WTC11 (cell line): ENCODE results near the gene LRP1. TPM values are rescaled to one million over a fixed set of nuclear protein-coding genes. Genes with fewer than 3 reads are reported as not detected.

Source experiments
- ATAC-seq: fragments of 200-7000 bp; cut with Tn5 transposase; 2 replicates; pipeline ENCODE4 v1.10.0; 2021; ENCODE audit warnings: mild to moderate bottlenecking, moderate library complexity
- CTCF ChIA-PET: fragments of 300-600 bp; sonication (Branson Sonifier 250); formaldehyde crosslinking; loops from one replicate; lab custom pipeline; 2021; ENCODE audit warnings: antibody characterized with exemption; lab: Charles Lee
- POLR2A ChIA-PET: fragments of 350-600 bp; sonication (Branson Sonifier 250); formaldehyde crosslinking; loops from one replicate; lab custom pipeline; 2021; ENCODE audit warnings: antibody characterized with exemption; lab: Charles Lee
- DNase-seq: peaks from one replicate; pipeline ENCODE4 v3.0.0; 2021; ENCODE audit warnings: low spot score
- H3K27ac Mint-ChIP-seq: 2 replicates; pipeline ENCODE4 v1.8.0; 2021; ENCODE audit warnings: mixed read lengths
- H3K27me3 Mint-ChIP-seq: 2 replicates; pipeline ENCODE4 v1.8.0; 2021; ENCODE audit warnings: low read depth, mild to moderate bottlenecking, moderate library complexity, mixed read lengths
- H3K36me3 Mint-ChIP-seq: 2 replicates; pipeline ENCODE4 v1.8.0; 2021; ENCODE audit warnings: mixed read lengths
- H3K4me1 Mint-ChIP-seq: 2 replicates; pipeline ENCODE4 v1.8.0; 2022; ENCODE audit warnings: mixed read lengths
- H3K4me3 Mint-ChIP-seq: 2 replicates; pipeline ENCODE4 v1.8.0; 2021; ENCODE audit warnings: mild to moderate bottlenecking, moderate library complexity, mixed read lengths
- H3K9me3 Mint-ChIP-seq: 2 replicates; pipeline ENCODE4 v1.8.0; 2021; ENCODE audit warnings: mixed read lengths
- AFF4 ChIP-seq: sonication (generic); formaldehyde crosslinking; IDR thresholded peaks from 2 replicates; pipeline ENCODE4 v1.8.1; 2023; ENCODE audit warnings: mild to moderate bottlenecking, missing genetic modification reagents, borderline replicate concordance
- ARID4B ChIP-seq: sonication (generic); formaldehyde crosslinking; IDR thresholded peaks from 2 replicates; pipeline ENCODE4 v1.8.0; 2023; ENCODE audit warnings: missing genetic modification reagents, mild to moderate bottlenecking, borderline replicate concordance
- CREM ChIP-seq: sonication (generic); formaldehyde crosslinking; IDR thresholded peaks from 2 replicates; pipeline ENCODE4 v1.8.1; 2022; ENCODE audit warnings: mild to moderate bottlenecking, missing genetic modification reagents, moderate library complexity
- FOXJ3 ChIP-seq: sonication (generic); formaldehyde crosslinking; IDR thresholded peaks from 2 replicates; pipeline ENCODE4 v1.9.0; 2021; ENCODE audit warnings: missing genetic modification reagents, mild to moderate bottlenecking, borderline replicate concordance
- FOXK1 ChIP-seq: sonication (generic); formaldehyde crosslinking; IDR thresholded peaks from 2 replicates; pipeline ENCODE4 v1.8.0; 2022; ENCODE audit warnings: mild to moderate bottlenecking, moderate library complexity, missing genetic modification reagents
- FOXP4 ChIP-seq: sonication (generic); formaldehyde crosslinking; IDR thresholded peaks from 2 replicates; pipeline ENCODE4 v1.8.0; 2022; ENCODE audit warnings: mild to moderate bottlenecking, missing genetic modification reagents
- GTF2I ChIP-seq: fragments of 250-450 bp; sonication (Bioruptor Pico); conservative IDR thresholded peaks from 2 replicates; pipeline ENCODE4 v1.4.0; 2021; ENCODE audit warnings: mild to moderate bottlenecking
- HMGXB4 ChIP-seq: sonication (generic); formaldehyde crosslinking; IDR thresholded peaks from 2 replicates; pipeline ENCODE4 v1.8.1; 2023; ENCODE audit warnings: mild to moderate bottlenecking, moderate library complexity, missing genetic modification reagents
- IRF1 ChIP-seq: sonication (generic); formaldehyde crosslinking; IDR thresholded peaks from 2 replicates; pipeline ENCODE4 v1.8.0; 2023; ENCODE audit warnings: missing genetic modification reagents
- NR2C2 ChIP-seq: sonication (generic); formaldehyde crosslinking; IDR thresholded peaks from 2 replicates; pipeline ENCODE4 v1.8.0; 2022; ENCODE audit warnings: mild to moderate bottlenecking, missing genetic modification reagents
- NR3C1 ChIP-seq: sonication (generic); formaldehyde crosslinking; conservative IDR thresholded peaks from 2 replicates; pipeline ENCODE4 v1.8.1; 2023; ENCODE audit warnings: low read depth, mild to moderate bottlenecking, missing genetic modification reagents
- OVOL2 ChIP-seq: fragments of 250-450 bp; sonication (Bioruptor Pico); IDR thresholded peaks from 2 replicates; pipeline ENCODE4 v1.9.0; 2021; ENCODE audit warnings: mild to moderate bottlenecking, borderline replicate concordance
- PRRX2 ChIP-seq: fragments of 250-450 bp; sonication (Bioruptor Pico); IDR thresholded peaks from 2 replicates; pipeline ENCODE4 v1.8.0; 2021; ENCODE audit warnings: mild to moderate bottlenecking
- RELA ChIP-seq: sonication (generic); formaldehyde crosslinking; IDR thresholded peaks from 2 replicates; pipeline ENCODE4 v1.8.1; 2022; ENCODE audit warnings: missing genetic modification reagents, mild to moderate bottlenecking, borderline replicate concordance
- TEAD1 ChIP-seq: sonication (generic); formaldehyde crosslinking; IDR thresholded peaks from 2 replicates; pipeline ENCODE4 v1.8.0; 2022; ENCODE audit warnings: mild to moderate bottlenecking, missing genetic modification reagents
- ZBTB21 ChIP-seq: sonication (generic); formaldehyde crosslinking; IDR thresholded peaks from 2 replicates; pipeline ENCODE4 v1.8.1; 2023; ENCODE audit warnings: mild to moderate bottlenecking, missing genetic modification reagents, borderline replicate concordance
- ZNF121 ChIP-seq: sonication (generic); formaldehyde crosslinking; IDR thresholded peaks from 2 replicates; pipeline ENCODE4 v1.8.0; 2023; ENCODE audit warnings: missing genetic modification reagents
- ZNF281 ChIP-seq: sonication (generic); formaldehyde crosslinking; IDR thresholded peaks from 2 replicates; pipeline ENCODE4 v1.8.0; 2023; ENCODE audit warnings: mild to moderate bottlenecking, missing genetic modification reagents
- ZSCAN18 ChIP-seq: fragments of 250-450 bp; sonication (Bioruptor Pico); IDR thresholded peaks from 2 replicates; pipeline ENCODE4 v2.1.2; 2022; ENCODE audit warnings: mild to moderate bottlenecking, moderate library complexity
- total RNA-seq: library from RNA; stranded (reverse); gene quantifications from 3 replicates; pipeline ENCODE4 v1.2.3, GENCODE V29; 2021

The LRP1 gene
- total RNA-seq, 1 experiment from 2014 or later = 120 TPM

- H3K4me1 Mint-ChIP-seq = peaks cover 53% of the 10 kb centered on the region
- H3K27me3 Mint-ChIP-seq = peaks cover 92% of the 10 kb centered on the region
- ChIA-PET POLR2A (interaction anchor here (7.6 kb wide), 1 partner anchor 19 kb away, joined by 97 read pairs; a partner anchor contains a TSS), CTCF (interaction anchor here (1.1 to 10.4 kb wide), 3 partner anchors 9 to 238 kb away, joined by 3 to 660 read pairs (median 8); partner anchors contain the start of genes GLI1, SHMT2 and STAC3)
- TF ChIP-seq RELA (CRISPR knock-in tag) (no peak), ZSCAN18 (CRISPR knock-in tag) (no peak), ARID4B (no peak), IRF1 (CRISPR knock-in tag) (no peak), GTF2I (CRISPR knock-in tag) (no peak), CREM (CRISPR knock-in tag) (no peak), FOXK1 (CRISPR knock-in tag) (no peak), ZNF121 (CRISPR knock-in tag) (no peak), FOXP4 (CRISPR knock-in tag) (no peak), NR2C2 (no peak), NR3C1 (CRISPR knock-in tag) (no peak), TEAD1 (CRISPR knock-in tag) (no peak), AFF4 (CRISPR knock-in tag) (no peak), ZBTB21 (CRISPR knock-in tag) (no peak), OVOL2 (CRISPR knock-in tag) (no peak), HMGXB4 (CRISPR knock-in tag) (no peak), FOXJ3 (CRISPR knock-in tag) (no peak), PRRX2 (CRISPR knock-in tag) (no peak), ZNF281 (CRISPR knock-in tag) (no peak)
- no peak for ATAC-seq
- H3K36me3 Mint-ChIP-seq = no peaks in the 10 kb centered on the region
- peak overlapping the region; percentile 51 for H3K4me3 Mint-ChIP-seq
- no peak overlapping the region for H3K27ac Mint-ChIP-seq
- H3K9me3 Mint-ChIP-seq = no peaks in the 10 kb centered on the region
- no peak for DNase-seq
Measured at GRCh38 chr12:57220770-57221168, 92.5 kb downstream of the LRP1 start.
